Liver (tissue), 9 donors: ENCODE results near the gene EMC6. TPM values are rescaled to one million over a fixed set of nuclear protein-coding genes. Genes with fewer than 3 reads are reported as not detected.

ENCODE experiments used
- DNase-seq: peaks from one replicate; pipeline ENCODE4 v3.0.0-alpha.2; 2017; ENCODE audit warnings: low spot score
- H3K27ac ChIP-seq, 2 donors: one replicate each; pipeline ENCODE4 v1.7.0; 2013; ENCODE audit warnings: inconsistent platforms in 2 of 2, low read length in 2 of 2, control low read depth in 1 of 2, low read depth in 1 of 2, mild to moderate bottlenecking in 1 of 2
- H3K27me3 ChIP-seq, 4 donors: one replicate each; pipeline versions ENCODE4 v1.6.1 to v1.7.0; 2013; ENCODE audit warnings: low read length in 3 of 4, inconsistent platforms in 1 of 4, mild to moderate bottlenecking in 1 of 4, moderate library complexity in 1 of 4; ENCODE audit not compliant: control insufficient read depth in 4 of 4, insufficient read depth in 4 of 4
- H3K36me3 ChIP-seq, 4 donors: one replicate each; pipeline versions ENCODE4 v1.6.1 to v1.7.0; 2013; ENCODE audit warnings: low read length in 3 of 4, mild to moderate bottlenecking in 3 of 4, low read depth in 1 of 4, moderate library complexity in 1 of 4; ENCODE audit not compliant: control insufficient read depth in 4 of 4, insufficient read depth in 3 of 4
- H3K4me1 ChIP-seq, 4 donors: one replicate each; pipeline versions ENCODE4 v1.6.1 to v1.7.0; 2013; ENCODE audit warnings: low read length in 3 of 4, mild to moderate bottlenecking in 3 of 4, moderate library complexity in 1 of 4; ENCODE audit not compliant: control insufficient read depth in 4 of 4, insufficient read depth in 4 of 4
- H3K4me3 ChIP-seq, 3 donors: one replicate each; pipeline versions ENCODE4 v1.6.1 to v1.7.0; 2013; ENCODE audit warnings: low read length in 3 of 3, control low read depth in 1 of 3, low read depth in 1 of 3, mild to moderate bottlenecking in 1 of 3
- H3K9ac ChIP-seq, 2 donors: one replicate each; pipeline ENCODE4 v1.7.0; 2013; ENCODE audit warnings: low read length in 2 of 2, mild to moderate bottlenecking in 2 of 2, moderate library complexity in 2 of 2, control low read depth in 1 of 2, low read depth in 1 of 2
- H3K9me3 ChIP-seq, 4 donors: one replicate each; pipeline versions ENCODE4 v1.6.1 to v1.7.0; 2013; ENCODE audit warnings: low read length in 3 of 4; ENCODE audit not compliant: control insufficient read depth in 4 of 4
- EGR1 ChIP-seq, 2 donors: IDR thresholded peaks; 2 replicates each; pipeline ENCODE4 v1.6.1; 2016 to 2018; ENCODE audit warnings: antibody characterized with exemption in 2 of 2, low read depth in 2 of 2
- FOXA2 ChIP-seq: IDR thresholded peaks from 2 replicates; pipeline ENCODE4 v1.6.1; 2016; ENCODE audit warnings: antibody characterized with exemption
- GABPA ChIP-seq, 2 donors: IDR thresholded peaks in 1 of 2; conservative IDR thresholded peaks in 1 of 2; 2 replicates each; pipeline ENCODE4 v1.6.1; 2016; ENCODE audit warnings: antibody characterized with exemption in 2 of 2, mild to moderate bottlenecking in 1 of 2, moderate library complexity in 1 of 2
- HNF4A ChIP-seq, 2 donors: conservative IDR thresholded peaks; 2 replicates each; pipeline ENCODE4 v1.6.1; 2016; ENCODE audit warnings: antibody characterized with exemption in 2 of 2, mild to moderate bottlenecking in 2 of 2
- HNF4G ChIP-seq: IDR thresholded peaks from 2 replicates; pipeline ENCODE4 v1.6.1; 2016; ENCODE audit warnings: antibody characterized with exemption
- JUND ChIP-seq, 2 donors: IDR thresholded peaks; 2 replicates each; pipeline ENCODE4 v1.6.1; 2016; ENCODE audit warnings: antibody characterized with exemption in 2 of 2
- NR2F2 ChIP-seq: IDR thresholded peaks from 2 replicates; pipeline ENCODE4 v1.6.1; 2016; ENCODE audit warnings: antibody characterized with exemption
- RAD21 ChIP-seq, 2 donors: IDR thresholded peaks; 2 replicates each; pipeline ENCODE4 v1.6.1; 2016; ENCODE audit warnings: antibody characterized with exemption in 2 of 2, mild to moderate bottlenecking in 2 of 2
- RXRA ChIP-seq, 2 donors: IDR thresholded peaks; 2 replicates each; pipeline ENCODE4 v1.6.1; 2017 to 2018; ENCODE audit warnings: antibody characterized with exemption in 2 of 2, mild to moderate bottlenecking in 1 of 2
- SP1 ChIP-seq: IDR thresholded peaks from 2 replicates; pipeline ENCODE4 v1.6.1; 2018; ENCODE audit warnings: antibody characterized with exemption, mild to moderate bottlenecking
- TAF1 ChIP-seq: conservative IDR thresholded peaks from 2 replicates; pipeline ENCODE4 v1.6.1; 2016; ENCODE audit warnings: antibody characterized with exemption, mild to moderate bottlenecking
- YY1 ChIP-seq: IDR thresholded peaks from 2 replicates; pipeline ENCODE4 v1.6.1; 2016; ENCODE audit warnings: antibody characterized with exemption, mild to moderate bottlenecking
- whole genome bisulfite sequencing: extraction: QIAGEN DNeasy Blood & Tissue Kit; methylation state at CpG from one replicate; pipeline ENCODE4 v1.1.7; 2013; 5-methylcytosine and 5-hydroxymethylcytosine counted together
- polyA plus RNA-seq, 2 donors: library from polyadenylated mRNA; stranded (reverse) in 1 of 2; unstranded in 1 of 2; fragments of 200-250 nt in 1 of 2; fragments of >200 nt in 1 of 2; fragmentation: Nextera tagmentation in 1 of 2; extraction: Ambion mirVana in 1 of 2; gene quantifications; one replicate each; pipeline versions ENCODE4 v1.2.1 to v1.2.3, GENCODE V29; 2013 to 2015
- total RNA-seq, 2 donors: library from RNA; depleted of rRNA; stranded (reverse); fragments of >200 nt; gene quantifications; one replicate each; pipeline ENCODE4 v1.2.3, GENCODE V29; 2014
- TF ChIP-seq, protein P1 (sequence below): IDR thresholded peaks from 2 replicates; pipeline ENCODE4 v1.6.1; 2016; ENCODE audit warnings: antibody characterized with exemption
- TF ChIP-seq, protein P2 (sequence below): IDR thresholded peaks from 2 replicates; pipeline ENCODE4 v1.6.1; 2016; ENCODE audit warnings: antibody characterized with exemption
- TF ChIP-seq, protein P3 (sequence below): IDR thresholded peaks from 2 replicates; pipeline ENCODE4 v1.6.1; 2016; ENCODE audit warnings: antibody characterized with exemption, mild to moderate bottlenecking
- TF ChIP-seq, protein P4 (sequence below): IDR thresholded peaks from 2 replicates; pipeline ENCODE4 v1.6.1; 2016; ENCODE audit warnings: antibody characterized with exemption
- TF ChIP-seq, protein P5 (sequence below): fragments of 150-350 bp; IDR thresholded peaks from 2 replicates; pipeline ENCODE4 v1.5.1; 2017; ENCODE audit warnings: improper control_type of control experiment, low read depth, low read length; ENCODE audit not compliant: missing input control
- donor health status: healthy.
- donor health status: healthy.
- donor health status: healthy.
- donor health status: healthy.
- donor health status: healthy.

EMC6 gene
- total and polyA plus RNA-seq, 4 donors: 12.3 to 107 (median 47.6) TPM

DNA sequence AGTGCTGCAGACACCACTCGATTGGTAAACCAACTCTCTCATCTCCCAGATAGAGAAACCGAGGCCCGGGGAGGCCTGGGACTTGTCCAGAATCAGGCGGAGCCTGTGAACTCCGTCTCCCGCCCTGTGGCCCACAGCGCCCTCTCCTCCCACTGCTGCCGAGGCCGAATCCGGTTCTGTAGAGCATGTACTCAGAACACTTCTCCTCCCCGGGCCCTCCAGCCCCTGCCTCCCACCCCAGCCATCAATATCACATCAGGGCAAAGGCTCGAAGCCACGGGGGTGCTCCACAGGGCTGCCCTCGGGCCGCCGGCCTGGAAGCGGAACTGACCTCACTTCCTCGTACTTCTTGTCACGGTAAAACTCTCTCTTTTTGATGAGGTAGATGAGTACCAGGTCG is 13.0 kb downstream of the EMC6 start:
- TF ChIP-seq RXRA (IDR thresholded peaks at IDR 0.05) (no peak), FOXA2 (no peak), HNF4A (conservative IDR thresholded peaks at IDR 0.05) (no peak), HNF4G (no peak), SP1 (no peak), EGR1 (IDR thresholded peaks at IDR 0.05; ENCODE audit: low read depth in 2 of 2) (no peak), RAD21 (IDR thresholded peaks at IDR 0.05) (no peak), GABPA (IDR thresholded peaks at IDR 0.05 in 1 of 2, conservative IDR thresholded peaks at IDR 0.05 in 1 of 2) (no peak), JUND (IDR thresholded peaks at IDR 0.05) (no peak), NR2F2 (no peak), TAF1 (no peak), YY1 (no peak)
- TF ChIP-seq, protein P1, sequence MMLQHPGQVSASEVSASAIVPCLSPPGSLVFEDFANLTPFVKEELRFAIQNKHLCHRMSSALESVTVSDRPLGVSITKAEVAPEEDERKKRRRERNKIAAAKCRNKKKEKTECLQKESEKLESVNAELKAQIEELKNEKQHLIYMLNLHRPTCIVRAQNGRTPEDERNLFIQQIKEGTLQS: no peak
- TF ChIP-seq, protein P2, sequence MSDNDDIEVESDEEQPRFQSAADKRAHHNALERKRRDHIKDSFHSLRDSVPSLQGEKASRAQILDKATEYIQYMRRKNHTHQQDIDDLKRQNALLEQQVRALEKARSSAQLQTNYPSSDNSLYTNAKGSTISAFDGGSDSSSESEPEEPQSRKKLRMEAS: no peak
- TF ChIP-seq, protein P3, sequence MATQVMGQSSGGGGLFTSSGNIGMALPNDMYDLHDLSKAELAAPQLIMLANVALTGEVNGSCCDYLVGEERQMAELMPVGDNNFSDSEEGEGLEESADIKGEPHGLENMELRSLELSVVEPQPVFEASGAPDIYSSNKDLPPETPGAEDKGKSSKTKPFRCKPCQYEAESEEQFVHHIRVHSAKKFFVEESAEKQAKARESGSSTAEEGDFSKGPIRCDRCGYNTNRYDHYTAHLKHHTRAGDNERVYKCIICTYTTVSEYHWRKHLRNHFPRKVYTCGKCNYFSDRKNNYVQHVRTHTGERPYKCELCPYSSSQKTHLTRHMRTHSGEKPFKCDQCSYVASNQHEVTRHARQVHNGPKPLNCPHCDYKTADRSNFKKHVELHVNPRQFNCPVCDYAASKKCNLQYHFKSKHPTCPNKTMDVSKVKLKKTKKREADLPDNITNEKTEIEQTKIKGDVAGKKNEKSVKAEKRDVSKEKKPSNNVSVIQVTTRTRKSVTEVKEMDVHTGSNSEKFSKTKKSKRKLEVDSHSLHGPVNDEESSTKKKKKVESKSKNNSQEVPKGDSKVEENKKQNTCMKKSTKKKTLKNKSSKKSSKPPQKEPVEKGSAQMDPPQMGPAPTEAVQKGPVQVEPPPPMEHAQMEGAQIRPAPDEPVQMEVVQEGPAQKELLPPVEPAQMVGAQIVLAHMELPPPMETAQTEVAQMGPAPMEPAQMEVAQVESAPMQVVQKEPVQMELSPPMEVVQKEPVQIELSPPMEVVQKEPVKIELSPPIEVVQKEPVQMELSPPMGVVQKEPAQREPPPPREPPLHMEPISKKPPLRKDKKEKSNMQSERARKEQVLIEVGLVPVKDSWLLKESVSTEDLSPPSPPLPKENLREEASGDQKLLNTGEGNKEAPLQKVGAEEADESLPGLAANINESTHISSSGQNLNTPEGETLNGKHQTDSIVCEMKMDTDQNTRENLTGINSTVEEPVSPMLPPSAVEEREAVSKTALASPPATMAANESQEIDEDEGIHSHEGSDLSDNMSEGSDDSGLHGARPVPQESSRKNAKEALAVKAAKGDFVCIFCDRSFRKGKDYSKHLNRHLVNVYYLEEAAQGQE: no peak
- TF ChIP-seq, protein P4, sequence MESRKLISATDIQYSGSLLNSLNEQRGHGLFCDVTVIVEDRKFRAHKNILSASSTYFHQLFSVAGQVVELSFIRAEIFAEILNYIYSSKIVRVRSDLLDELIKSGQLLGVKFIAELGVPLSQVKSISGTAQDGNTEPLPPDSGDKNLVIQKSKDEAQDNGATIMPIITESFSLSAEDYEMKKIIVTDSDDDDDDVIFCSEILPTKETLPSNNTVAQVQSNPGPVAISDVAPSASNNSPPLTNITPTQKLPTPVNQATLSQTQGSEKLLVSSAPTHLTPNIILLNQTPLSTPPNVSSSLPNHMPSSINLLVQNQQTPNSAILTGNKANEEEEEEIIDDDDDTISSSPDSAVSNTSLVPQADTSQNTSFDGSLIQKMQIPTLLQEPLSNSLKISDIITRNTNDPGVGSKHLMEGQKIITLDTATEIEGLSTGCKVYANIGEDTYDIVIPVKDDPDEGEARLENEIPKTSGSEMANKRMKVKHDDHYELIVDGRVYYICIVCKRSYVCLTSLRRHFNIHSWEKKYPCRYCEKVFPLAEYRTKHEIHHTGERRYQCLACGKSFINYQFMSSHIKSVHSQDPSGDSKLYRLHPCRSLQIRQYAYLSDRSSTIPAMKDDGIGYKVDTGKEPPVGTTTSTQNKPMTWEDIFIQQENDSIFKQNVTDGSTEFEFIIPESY: no peak
- TF ChIP-seq, protein P5, sequence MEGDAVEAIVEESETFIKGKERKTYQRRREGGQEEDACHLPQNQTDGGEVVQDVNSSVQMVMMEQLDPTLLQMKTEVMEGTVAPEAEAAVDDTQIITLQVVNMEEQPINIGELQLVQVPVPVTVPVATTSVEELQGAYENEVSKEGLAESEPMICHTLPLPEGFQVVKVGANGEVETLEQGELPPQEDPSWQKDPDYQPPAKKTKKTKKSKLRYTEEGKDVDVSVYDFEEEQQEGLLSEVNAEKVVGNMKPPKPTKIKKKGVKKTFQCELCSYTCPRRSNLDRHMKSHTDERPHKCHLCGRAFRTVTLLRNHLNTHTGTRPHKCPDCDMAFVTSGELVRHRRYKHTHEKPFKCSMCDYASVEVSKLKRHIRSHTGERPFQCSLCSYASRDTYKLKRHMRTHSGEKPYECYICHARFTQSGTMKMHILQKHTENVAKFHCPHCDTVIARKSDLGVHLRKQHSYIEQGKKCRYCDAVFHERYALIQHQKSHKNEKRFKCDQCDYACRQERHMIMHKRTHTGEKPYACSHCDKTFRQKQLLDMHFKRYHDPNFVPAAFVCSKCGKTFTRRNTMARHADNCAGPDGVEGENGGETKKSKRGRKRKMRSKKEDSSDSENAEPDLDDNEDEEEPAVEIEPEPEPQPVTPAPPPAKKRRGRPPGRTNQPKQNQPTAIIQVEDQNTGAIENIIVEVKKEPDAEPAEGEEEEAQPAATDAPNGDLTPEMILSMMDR: no peak
- Histone ChIP-seq H3K4me1 (no peaks in the 10 kb centered on the region), H3K27me3 (no peaks in the 10 kb centered on the region), H3K36me3 (no peaks in the 10 kb centered on the region), H3K9me3 (no peaks in the 10 kb centered on the region), H3K9ac (no peak overlapping the region), H3K27ac (no peak overlapping the region), H3K4me3 (no peak overlapping the region)
- WGBS: 81% methylated on average over 20 of the region's 20 CpGs
- DNase-seq: no peak

DNA sequence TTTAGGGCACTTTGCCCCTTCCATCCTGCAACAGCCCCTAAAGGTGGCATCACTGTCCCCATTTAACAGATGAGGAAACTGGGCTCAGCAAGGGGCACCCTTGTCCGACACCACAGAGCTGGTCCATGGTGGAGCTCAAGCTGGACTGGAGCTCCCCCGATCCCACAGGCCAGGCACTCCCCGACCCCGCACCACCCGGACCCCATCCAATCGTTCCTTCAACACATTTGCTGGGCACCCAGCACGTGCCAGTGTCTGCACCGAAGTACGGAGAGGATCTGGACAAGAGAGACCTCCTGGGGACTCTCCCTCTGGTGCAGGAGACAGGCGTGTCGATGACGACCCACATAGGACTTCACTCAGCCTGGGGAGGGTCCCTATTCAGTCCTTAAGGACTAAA is 13.4 kb downstream of the EMC6 start:
- H3K4me3 ChIP-seq: no peak overlapping the region
- no peaks in the 10 kb centered on the region for H3K9me3 ChIP-seq
- no peaks in the 10 kb centered on the region for H3K27me3 ChIP-seq
- no peak overlapping the region for H3K9ac ChIP-seq
- 89% methylated on average over 12 of the region's 12 CpGs for WGBS
- TF ChIP-seq, protein P2: no peak
- TF ChIP-seq HNF4A (conservative IDR thresholded peaks at IDR 0.05): no peak
- no peak for TF ChIP-seq NR2F2
- no peak for TF ChIP-seq RXRA (IDR thresholded peaks at IDR 0.05)
- TF ChIP-seq TAF1: no peak
- TF ChIP-seq RAD21 (IDR thresholded peaks at IDR 0.05): no peak
- TF ChIP-seq, protein P4: no peak
- no peak for TF ChIP-seq JUND (IDR thresholded peaks at IDR 0.05)
- H3K36me3 ChIP-seq: no peaks in the 10 kb centered on the region
- H3K27ac ChIP-seq: no peak overlapping the region
- DNase-seq: no peak
- no peaks in the 10 kb centered on the region for H3K4me1 ChIP-seq
